CD14-positive monocyte (primary cell): ENCODE measurements around the gene PARP14. TPM values are rescaled to one million over a fixed set of nuclear protein-coding genes. Genes with fewer than 3 reads are reported as not detected.
A peak's percentile ranks its signal among the peaks of the same experiment; 100 is the strongest.

Experiments used
- DNase-seq, 3 donors: peaks; one replicate each; pipeline ENCODE4 v3.0.0-alpha.2; 2011 to 2022
- H2AFZ ChIP-seq: 2 replicates; pipeline ENCODE4 v1.6.0; 2012; ENCODE audit warnings: mild to moderate bottlenecking, low read depth, low read length, inconsistent platforms; ENCODE audit not compliant: insufficient read depth, poor library complexity, severe bottlenecking
- H3K27ac ChIP-seq, 2 donors: 1 replicate in 1 of 2; 2 replicates in 1 of 2; pipeline ENCODE4 v1.5.1; 2012 to 2013; ENCODE audit warnings: low read length in 2 of 2, control low read depth in 1 of 2, inconsistent platforms in 1 of 2, low read depth in 1 of 2, mild to moderate bottlenecking in 1 of 2
- H3K27me3 ChIP-seq, 2 donors: one replicate each; pipeline versions ENCODE4 v1.6.0 to v1.6.1; 2011 to 2013; ENCODE audit warnings: low read length in 2 of 2; ENCODE audit not compliant: control insufficient read depth in 2 of 2, insufficient read depth in 2 of 2
- H3K36me3 ChIP-seq, 2 donors: replicated peaks in 1 of 2; 1 replicate in 1 of 2; 2 replicates in 1 of 2; pipeline versions ENCODE4 v1.5.1 to v1.6.1; 2012 to 2013; ENCODE audit warnings: low read length in 2 of 2, control low read depth in 1 of 2, inconsistent platforms in 1 of 2, mild to moderate bottlenecking in 1 of 2; ENCODE audit not compliant: insufficient read depth in 2 of 2, control insufficient read depth in 1 of 2
- H3K4me1 ChIP-seq, 2 donors: 1 replicate in 1 of 2; 2 replicates in 1 of 2; pipeline versions ENCODE4 v1.5.1 to v1.6.1; 2012 to 2013; ENCODE audit warnings: low read length in 2 of 2, control low read depth in 1 of 2, inconsistent platforms in 1 of 2, mild to moderate bottlenecking in 1 of 2, moderate library complexity in 1 of 2; ENCODE audit not compliant: insufficient read depth in 2 of 2, control insufficient read depth in 1 of 2
- H3K4me2 ChIP-seq: replicated peaks from 2 replicates; pipeline ENCODE3; 2012; ENCODE audit warnings: low read length, moderate library complexity, mild to moderate bottlenecking; ENCODE audit not compliant: poor library complexity, severe bottlenecking; ENCODE audit errors: extremely low read depth
- H3K4me3 ChIP-seq, 3 experiments: fragments of 200-600 bp in 1 of 3; sonication (generic) in 1 of 3; replicated peaks in 1 of 3; 1 replicate in 2 of 3; 2 replicates in 1 of 3; pipeline ENCODE4 v1.5.1; 2011 to 2013; ENCODE audit warnings: low read length in 3 of 3, mild to moderate bottlenecking in 3 of 3, control low read depth in 2 of 3, low read depth in 2 of 3, inconsistent platforms in 1 of 3, moderate library complexity in 1 of 3
- H3K79me2 ChIP-seq: 2 replicates; pipeline ENCODE4 v1.6.0; 2012; ENCODE audit warnings: mild to moderate bottlenecking, control low read depth, inconsistent platforms, low read length, moderate library complexity; ENCODE audit not compliant: insufficient read depth
- H3K9ac ChIP-seq: 2 replicates; pipeline ENCODE4 v1.6.0; 2017; ENCODE audit warnings: low read length, mild to moderate bottlenecking; ENCODE audit not compliant: insufficient read depth, poor library complexity, severe bottlenecking
- H3K9me3 ChIP-seq, 2 donors: replicated peaks in 1 of 2; 1 replicate in 1 of 2; 2 replicates in 1 of 2; pipeline versions ENCODE4 v1.5.1 to v1.6.1; 2012 to 2013; ENCODE audit warnings: low read length in 2 of 2, control low read depth in 1 of 2; ENCODE audit not compliant: control insufficient read depth in 1 of 2, insufficient read depth in 1 of 2
- H4K20me1 ChIP-seq: 2 replicates; pipeline ENCODE4 v1.6.0; 2012; ENCODE audit warnings: mild to moderate bottlenecking, low read length, control low read depth, moderate library complexity; ENCODE audit not compliant: insufficient read depth
- H3K27ac Mint-ChIP-seq, 7 donors: one replicate each; pipeline ENCODE4 v1.8.0; 2020; ENCODE audit warnings: mild to moderate bottlenecking in 7 of 7, mixed read lengths in 7 of 7, moderate library complexity in 6 of 7, inconsistent platforms in 2 of 7
- H3K27me3 Mint-ChIP-seq, 3 donors: one replicate each; pipeline ENCODE4 v1.8.0; 2021 to 2022; ENCODE audit warnings: low read depth in 3 of 3, mild to moderate bottlenecking in 3 of 3, mixed read lengths in 3 of 3, moderate library complexity in 3 of 3, inconsistent platforms in 1 of 3
- H3K36me3 Mint-ChIP-seq, 2 donors: one replicate each; pipeline ENCODE4 v1.8.0; 2020; ENCODE audit warnings: mixed read lengths in 2 of 2, inconsistent platforms in 1 of 2, mild to moderate bottlenecking in 1 of 2
- H3K4me1 Mint-ChIP-seq: one replicate; pipeline ENCODE4 v1.8.0; 2020; ENCODE audit warnings: mild to moderate bottlenecking, mixed read lengths
- H3K4me3 Mint-ChIP-seq, 2 donors: one replicate each; pipeline ENCODE4 v1.8.0; 2020; ENCODE audit warnings: mild to moderate bottlenecking in 2 of 2, mixed read lengths in 2 of 2, moderate library complexity in 1 of 2
- H3K9me3 Mint-ChIP-seq, 7 donors: one replicate each; pipeline ENCODE4 v1.8.0; 2020 to 2022; ENCODE audit warnings: mixed read lengths in 7 of 7, mild to moderate bottlenecking in 6 of 7, moderate library complexity in 6 of 7, inconsistent platforms in 2 of 7
- WGBS: methylation state at CpG from one replicate; pipeline ENCODE4 v1.1.5; 2013; ENCODE audit warnings: missing lambda C conversion rate; ENCODE audit not compliant: insufficient coverage; 5-methylcytosine and 5-hydroxymethylcytosine counted together
- intact Hi-C, 2 donors: fragments of 100-400 bp; cut with micrococcal nuclease; formaldehyde crosslinking; loops; one replicate each; pipeline versions ENCODE4 v1.15.0 to v1.15.1; 2023
- polyA minus RNA-seq: library from RNA; depleted of rRNA, polyadenylated mRNA; stranded (reverse); fragments of >200 nt; gene quantifications from 2 replicates; pipeline ENCODE4 v1.2.3, GENCODE V29; 2012
- polyA plus RNA-seq, 3 donors: library from polyadenylated mRNA; depleted of rRNA in 1 of 3; unstranded in 2 of 3; stranded (reverse) in 1 of 3; fragments of 300-500 nt in 2 of 3; fragments of >200 nt in 1 of 3; fragmentation: Illumina TruSeq in 2 of 3; gene quantifications; 1 replicate in 2 of 3; 2 replicates in 1 of 3; pipeline ENCODE4 v1.2.3, GENCODE V29; 2012 to 2021
- total RNA-seq, 12 experiments: library from RNA in 1 of 12; stranded (reverse) in 1 of 12; fragments of 120-200 nt in 1 of 12; gene quantifications; one replicate each; pipeline ENCODE4 v1.2.4 and lab custom pipeline; 2013 to 2026; ENCODE audit warnings: mixed read lengths in 6 of 12, inconsistent platforms in 1 of 12
- TF ChIP-seq, protein P1 (sequence below): fragments of 200-600 bp; IDR thresholded peaks from one replicate; pipeline ENCODE4 v1.8.0; 2022; ENCODE audit warnings: antibody characterized with exemption, mild to moderate bottlenecking

Gene PARP14, protein sequence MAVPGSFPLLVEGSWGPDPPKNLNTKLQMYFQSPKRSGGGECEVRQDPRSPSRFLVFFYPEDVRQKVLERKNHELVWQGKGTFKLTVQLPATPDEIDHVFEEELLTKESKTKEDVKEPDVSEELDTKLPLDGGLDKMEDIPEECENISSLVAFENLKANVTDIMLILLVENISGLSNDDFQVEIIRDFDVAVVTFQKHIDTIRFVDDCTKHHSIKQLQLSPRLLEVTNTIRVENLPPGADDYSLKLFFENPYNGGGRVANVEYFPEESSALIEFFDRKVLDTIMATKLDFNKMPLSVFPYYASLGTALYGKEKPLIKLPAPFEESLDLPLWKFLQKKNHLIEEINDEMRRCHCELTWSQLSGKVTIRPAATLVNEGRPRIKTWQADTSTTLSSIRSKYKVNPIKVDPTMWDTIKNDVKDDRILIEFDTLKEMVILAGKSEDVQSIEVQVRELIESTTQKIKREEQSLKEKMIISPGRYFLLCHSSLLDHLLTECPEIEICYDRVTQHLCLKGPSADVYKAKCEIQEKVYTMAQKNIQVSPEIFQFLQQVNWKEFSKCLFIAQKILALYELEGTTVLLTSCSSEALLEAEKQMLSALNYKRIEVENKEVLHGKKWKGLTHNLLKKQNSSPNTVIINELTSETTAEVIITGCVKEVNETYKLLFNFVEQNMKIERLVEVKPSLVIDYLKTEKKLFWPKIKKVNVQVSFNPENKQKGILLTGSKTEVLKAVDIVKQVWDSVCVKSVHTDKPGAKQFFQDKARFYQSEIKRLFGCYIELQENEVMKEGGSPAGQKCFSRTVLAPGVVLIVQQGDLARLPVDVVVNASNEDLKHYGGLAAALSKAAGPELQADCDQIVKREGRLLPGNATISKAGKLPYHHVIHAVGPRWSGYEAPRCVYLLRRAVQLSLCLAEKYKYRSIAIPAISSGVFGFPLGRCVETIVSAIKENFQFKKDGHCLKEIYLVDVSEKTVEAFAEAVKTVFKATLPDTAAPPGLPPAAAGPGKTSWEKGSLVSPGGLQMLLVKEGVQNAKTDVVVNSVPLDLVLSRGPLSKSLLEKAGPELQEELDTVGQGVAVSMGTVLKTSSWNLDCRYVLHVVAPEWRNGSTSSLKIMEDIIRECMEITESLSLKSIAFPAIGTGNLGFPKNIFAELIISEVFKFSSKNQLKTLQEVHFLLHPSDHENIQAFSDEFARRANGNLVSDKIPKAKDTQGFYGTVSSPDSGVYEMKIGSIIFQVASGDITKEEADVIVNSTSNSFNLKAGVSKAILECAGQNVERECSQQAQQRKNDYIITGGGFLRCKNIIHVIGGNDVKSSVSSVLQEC (N-terminal part only)
- total RNA-seq (2013): 82.4 TPM
- polyA plus RNA-seq (10 to 100 TPM; 22.1 to 68.8 (median 26.9) TPM), polyA minus RNA-seq (62.6 and 68.5 TPM in 2 replicates), total RNA-seq (lab: John Stamatoyannopoulos, UW) (261 to 2,369 (median 325) reads per million in 11 experiments)

DNA sequence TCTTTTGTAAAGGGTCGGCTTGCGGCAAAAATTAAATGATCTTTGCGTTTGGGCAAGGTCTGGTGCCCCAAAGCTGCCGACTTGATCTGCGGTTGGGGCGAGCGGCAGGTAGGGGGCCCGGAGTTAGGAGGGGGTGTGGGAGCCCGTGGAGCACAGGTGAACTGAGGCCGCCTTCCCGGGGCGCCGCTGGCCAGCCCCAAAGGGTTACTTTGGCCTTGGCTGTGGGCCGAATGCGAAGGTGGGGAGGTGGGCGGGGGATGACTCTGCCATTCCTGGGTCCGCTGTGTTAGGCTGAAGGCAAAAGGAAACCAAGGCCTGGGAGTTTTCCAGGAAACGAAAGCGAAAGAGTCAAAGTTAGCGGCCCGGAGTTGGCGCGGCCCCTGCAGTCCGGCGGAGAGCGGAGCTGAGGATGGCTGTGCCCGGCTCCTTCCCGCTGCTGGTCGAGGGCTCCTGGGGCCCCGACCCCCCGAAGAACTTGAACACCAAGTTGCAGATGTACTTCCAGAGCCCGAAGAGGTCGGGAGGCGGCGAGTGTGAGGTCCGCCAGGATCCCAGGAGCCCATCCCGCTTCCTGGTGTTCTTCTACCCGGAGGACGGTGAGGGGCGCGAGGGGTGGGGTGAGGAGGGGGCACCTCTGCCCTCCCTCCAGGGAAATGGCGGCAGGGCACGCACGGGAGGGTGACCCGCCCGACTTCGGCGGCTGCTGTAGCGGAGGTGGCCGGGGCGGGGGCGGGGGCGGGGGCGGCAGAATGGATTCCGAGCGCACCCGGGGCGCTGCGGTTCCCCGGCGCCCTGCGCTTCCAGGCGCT lies at the start of gene PARP14:
PARP14 (plus strand) TSS at position 365 of the 809 bp plus-strand sequence; CDS start at position 410, 45 bp downstream.
- H3K9me3 ChIP-seq: no peaks in the 10 kb centered on the region
- intact Hi-C loops: loop anchor here in 1 of 2 donors (10.0 kb wide), 3 partner anchors 226 to 1136 kb away; partner anchors contain the start of genes FAM162A, MIX23 and POLQ
- H3K4me3 ChIP-seq: peak within 1 kb of the TSS; percentile 78 to 97 (median 88)
- peaks cover 50% of the 10 kb centered on the region for H3K79me2 ChIP-seq
- Mint-ChIP-seq H3K27ac (peak within 1 kb of the TSS; percentile 90 to 98 (median 96)), H3K9me3 (peaks cover 0 to 5% (median 4%) of the 10 kb centered on the region in 7 donors), H3K4me1 (peaks cover 55% of the 10 kb centered on the region), H3K27me3 (no peaks in the 10 kb centered on the region), H3K4me3 (peak within 1 kb of the TSS; percentile 83 to 94), H3K36me3 (peaks cover 15 to 18% of the 10 kb centered on the region in 2 donors)
- TF ChIP-seq, protein P1, sequence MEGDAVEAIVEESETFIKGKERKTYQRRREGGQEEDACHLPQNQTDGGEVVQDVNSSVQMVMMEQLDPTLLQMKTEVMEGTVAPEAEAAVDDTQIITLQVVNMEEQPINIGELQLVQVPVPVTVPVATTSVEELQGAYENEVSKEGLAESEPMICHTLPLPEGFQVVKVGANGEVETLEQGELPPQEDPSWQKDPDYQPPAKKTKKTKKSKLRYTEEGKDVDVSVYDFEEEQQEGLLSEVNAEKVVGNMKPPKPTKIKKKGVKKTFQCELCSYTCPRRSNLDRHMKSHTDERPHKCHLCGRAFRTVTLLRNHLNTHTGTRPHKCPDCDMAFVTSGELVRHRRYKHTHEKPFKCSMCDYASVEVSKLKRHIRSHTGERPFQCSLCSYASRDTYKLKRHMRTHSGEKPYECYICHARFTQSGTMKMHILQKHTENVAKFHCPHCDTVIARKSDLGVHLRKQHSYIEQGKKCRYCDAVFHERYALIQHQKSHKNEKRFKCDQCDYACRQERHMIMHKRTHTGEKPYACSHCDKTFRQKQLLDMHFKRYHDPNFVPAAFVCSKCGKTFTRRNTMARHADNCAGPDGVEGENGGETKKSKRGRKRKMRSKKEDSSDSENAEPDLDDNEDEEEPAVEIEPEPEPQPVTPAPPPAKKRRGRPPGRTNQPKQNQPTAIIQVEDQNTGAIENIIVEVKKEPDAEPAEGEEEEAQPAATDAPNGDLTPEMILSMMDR: no peak
- H3K27me3 ChIP-seq: no peaks in the 10 kb centered on the region
- H3K9ac ChIP-seq: peak within 1 kb of the TSS; percentile 89
- DNase-seq: peak; percentile 67 to 83 (median 81)
- H4K20me1 ChIP-seq: peaks cover 32% of the 10 kb centered on the region
- peak within 1 kb of the TSS; percentile 89 to 96 for H3K27ac ChIP-seq
- peaks cover 48 to 52% of the 10 kb centered on the region in 2 donors for H3K4me1 ChIP-seq
- peak within 1 kb of the TSS; percentile 98 for H2AFZ ChIP-seq
- peak within 1 kb of the TSS; percentile 79 for H3K4me2 ChIP-seq
- H3K36me3 ChIP-seq: peaks cover 0 to 7% of the 10 kb centered on the region in 2 donors
- WGBS: 1% methylated on average over 48 of the region's 63 CpGs
